Activated T-helper 2 cell treated with anti-CD3 and anti-CD28 coated beads, Interferon-gamma antibody, Interleukin-2, Interleukin-4, amounts not matched to agents 10 μg/mL and 5 μg/mL and 100 μg/mL, durations not matched to agents 14 hours and 24 hours and 36 hours (primary cell): ENCODE measurements around the gene MRPS23. TPM values are rescaled to one million over a fixed set of nuclear protein-coding genes. Genes with fewer than 3 reads are reported as not detected.

ENCODE experiments used
- DNase-seq: peaks from one replicate; pipeline ENCODE4 v3.0.0; 2021; ENCODE audit warnings: low spot score
- H3K27ac Mint-ChIP-seq: one replicate; pipeline ENCODE4 v1.8.0; 2021; ENCODE audit warnings: mixed read lengths
- H3K27me3 Mint-ChIP-seq: one replicate; pipeline ENCODE4 v1.8.0; 2021; ENCODE audit warnings: low read depth, mixed read lengths
- H3K36me3 Mint-ChIP-seq: one replicate; pipeline ENCODE4 v1.8.0; 2021; ENCODE audit warnings: low read depth, mixed read lengths
- H3K4me1 Mint-ChIP-seq: one replicate; pipeline ENCODE4 v1.8.0; 2021; ENCODE audit warnings: low read depth, mixed read lengths
- H3K4me3 Mint-ChIP-seq: one replicate; pipeline ENCODE4 v1.8.0; 2021; ENCODE audit warnings: low read depth, mild to moderate bottlenecking, moderate library complexity, mixed read lengths
- H3K9me3 Mint-ChIP-seq: one replicate; pipeline ENCODE4 v1.8.0; 2021; ENCODE audit warnings: mixed read lengths
- intact Hi-C: fragments of 100-400 bp; cut with micrococcal nuclease; formaldehyde crosslinking; loops from one replicate; pipeline ENCODE4 v1.15.1; 2023
- total RNA-seq: library from RNA; stranded (reverse); gene quantifications from 2 replicates; pipeline ENCODE4 v1.2.3, GENCODE V29; 2022

Gene MRPS23
- total RNA-seq, 1 donor from 2014 or later, result 69.5 TPM

DNA sequence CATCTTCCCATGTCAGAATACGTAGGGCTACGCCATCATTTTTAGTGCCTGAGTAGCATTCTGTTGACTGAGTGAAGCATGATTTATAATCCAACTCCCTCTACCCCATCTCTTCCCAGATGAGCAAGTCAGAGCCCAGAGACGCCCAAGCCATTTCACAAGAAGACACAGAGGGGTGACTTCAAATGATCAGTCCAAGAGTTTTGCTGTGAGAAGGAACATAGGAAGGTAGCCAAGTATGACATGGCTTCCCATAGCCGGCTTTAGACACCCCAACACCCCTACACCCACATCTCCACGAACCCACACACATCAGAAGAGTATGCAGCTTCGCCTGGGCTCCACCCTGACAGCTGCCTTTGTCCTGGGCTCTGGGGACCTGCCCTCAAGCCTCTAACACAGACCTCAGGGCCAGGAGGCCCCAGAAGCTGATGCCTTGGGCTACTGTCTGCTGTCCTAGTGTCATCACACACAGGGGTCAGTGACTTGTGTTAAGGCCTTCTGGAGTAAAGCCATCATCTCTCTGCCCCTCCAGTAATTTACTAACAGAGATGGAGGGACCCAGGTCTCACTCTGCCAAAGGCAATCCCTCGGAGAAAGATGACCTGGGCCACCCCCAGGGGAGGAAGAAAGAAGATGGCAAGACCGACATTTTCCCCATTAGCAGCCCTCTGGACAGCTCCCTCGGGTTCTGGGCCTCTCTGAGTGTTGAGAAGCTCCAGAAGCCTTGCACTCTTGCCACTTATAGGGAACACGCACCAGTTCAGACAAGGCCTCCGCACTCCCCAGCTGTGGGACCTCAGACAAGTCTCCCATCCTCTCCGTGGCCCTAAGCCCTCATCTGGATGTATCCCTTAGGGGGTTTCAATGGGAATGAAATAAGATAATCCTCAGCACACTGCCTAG is 38.7 kb upstream of the MRPS23 start:
- Mint-ChIP-seq H3K27ac (no peak overlapping the region), H3K4me3 (no peak overlapping the region), H3K36me3 (no peaks in the 10 kb centered on the region), H3K9me3 (no peaks in the 10 kb centered on the region), H3K27me3 (peaks cover 9% of the 10 kb centered on the region), H3K4me1 (peaks cover 6% of the 10 kb centered on the region)
- intact Hi-C loops, result no loop called here
- no peak for DNase-seq

DNA sequence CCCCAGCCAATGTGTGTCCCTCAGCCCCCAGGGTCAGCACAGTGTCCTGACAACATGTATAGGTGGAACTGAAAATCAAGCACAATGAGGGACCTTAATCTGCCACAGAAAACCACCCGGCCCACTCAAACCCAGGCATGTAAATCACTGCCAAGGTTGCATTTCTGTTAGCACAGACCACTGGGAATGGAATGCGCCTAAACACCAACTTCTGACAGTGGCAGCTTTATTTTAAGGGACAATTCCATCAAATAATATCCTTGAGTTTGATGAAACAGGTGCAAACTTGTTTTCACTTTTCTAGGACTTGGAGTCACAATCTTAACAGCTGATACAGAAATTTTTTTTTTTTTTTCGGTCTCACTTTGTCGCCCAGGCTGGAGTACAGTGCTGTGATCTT is 37.3 kb upstream of the MRPS23 start:
- DNase-seq, result no peak
- no peaks in the 10 kb centered on the region for H3K4me1 Mint-ChIP-seq
- intact Hi-C loops, result no loop called here
- no peaks in the 10 kb centered on the region for H3K36me3 Mint-ChIP-seq
- peaks cover 9% of the 10 kb centered on the region for H3K27me3 Mint-ChIP-seq
- H3K4me3 Mint-ChIP-seq, result no peak overlapping the region
- no peaks in the 10 kb centered on the region for H3K9me3 Mint-ChIP-seq
- no peak overlapping the region for H3K27ac Mint-ChIP-seq

DNA sequence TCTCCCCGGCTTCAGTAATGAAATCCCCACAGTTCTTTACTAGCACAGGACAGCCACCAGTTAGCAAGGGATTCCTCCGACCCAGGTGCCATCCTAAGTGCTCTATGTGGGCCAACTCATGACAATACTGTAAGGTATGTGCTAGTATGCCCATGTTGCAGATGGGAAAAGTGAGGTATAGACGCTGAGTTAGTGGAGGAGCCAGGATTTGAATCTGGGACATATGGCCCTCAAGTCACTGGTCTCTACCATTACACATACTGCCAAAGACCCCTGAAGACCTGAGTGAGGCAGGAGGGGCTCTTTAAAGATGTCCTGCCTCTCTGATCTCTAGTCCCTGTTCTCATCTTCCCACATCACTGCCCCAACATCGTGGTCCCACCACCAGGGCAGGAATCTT is 36.2 kb upstream of the MRPS23 start:
- no peaks in the 10 kb centered on the region for H3K36me3 Mint-ChIP-seq
- H3K4me1 Mint-ChIP-seq, result no peaks in the 10 kb centered on the region
- H3K27ac Mint-ChIP-seq, result no peak overlapping the region
- DNase-seq, result no peak
- H3K4me3 Mint-ChIP-seq, result no peak overlapping the region
- intact Hi-C loops, result no loop called here
- H3K9me3 Mint-ChIP-seq, result no peaks in the 10 kb centered on the region
- H3K27me3 Mint-ChIP-seq, result peaks cover 9% of the 10 kb centered on the region

DNA sequence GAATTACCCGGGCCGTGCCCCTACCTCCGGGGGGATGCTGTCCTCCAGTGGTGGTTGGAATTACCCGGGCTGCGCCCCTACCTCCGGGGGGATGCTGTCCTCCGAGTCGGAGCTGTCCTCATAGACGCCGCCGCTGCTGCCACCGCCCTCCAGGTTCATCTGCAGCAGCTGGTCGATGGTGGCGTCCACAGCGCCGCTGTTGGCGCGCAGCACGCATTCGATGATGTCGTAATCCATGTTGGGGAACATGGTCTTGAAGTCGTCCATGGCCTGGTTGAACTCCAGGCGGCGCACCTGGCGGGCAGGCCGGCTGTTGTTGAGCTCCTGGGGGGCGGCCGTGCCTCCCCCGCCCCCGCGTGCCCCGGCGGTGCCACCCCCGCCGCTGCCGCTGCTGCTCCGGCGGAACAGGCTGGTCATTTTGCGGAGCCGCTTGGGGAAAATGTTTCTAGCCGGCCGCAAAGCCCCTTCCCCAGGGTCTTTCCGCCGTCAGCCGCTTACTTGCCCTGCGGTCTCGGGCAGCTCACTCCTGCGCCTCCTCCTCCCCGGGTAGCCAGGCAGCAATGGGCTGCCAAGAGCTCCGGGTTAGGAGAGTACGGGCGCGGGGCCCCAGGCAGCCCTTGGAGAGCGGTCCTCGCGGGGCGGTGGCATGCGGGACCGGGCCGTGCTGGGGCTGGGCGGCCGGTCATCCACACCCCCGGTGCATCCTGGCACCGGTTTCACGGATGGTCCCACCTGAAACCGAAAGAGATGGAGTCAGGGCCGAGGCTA is 35.5 kb upstream of the MRPS23 start:
- no peak for DNase-seq
- no peak overlapping the region for H3K4me3 Mint-ChIP-seq
- no peaks in the 10 kb centered on the region for H3K36me3 Mint-ChIP-seq
- no peaks in the 10 kb centered on the region for H3K9me3 Mint-ChIP-seq
- no peaks in the 10 kb centered on the region for H3K4me1 Mint-ChIP-seq
- H3K27ac Mint-ChIP-seq, result no peak overlapping the region
- peaks cover 9% of the 10 kb centered on the region for H3K27me3 Mint-ChIP-seq
- intact Hi-C loops, result no loop called here

DNA sequence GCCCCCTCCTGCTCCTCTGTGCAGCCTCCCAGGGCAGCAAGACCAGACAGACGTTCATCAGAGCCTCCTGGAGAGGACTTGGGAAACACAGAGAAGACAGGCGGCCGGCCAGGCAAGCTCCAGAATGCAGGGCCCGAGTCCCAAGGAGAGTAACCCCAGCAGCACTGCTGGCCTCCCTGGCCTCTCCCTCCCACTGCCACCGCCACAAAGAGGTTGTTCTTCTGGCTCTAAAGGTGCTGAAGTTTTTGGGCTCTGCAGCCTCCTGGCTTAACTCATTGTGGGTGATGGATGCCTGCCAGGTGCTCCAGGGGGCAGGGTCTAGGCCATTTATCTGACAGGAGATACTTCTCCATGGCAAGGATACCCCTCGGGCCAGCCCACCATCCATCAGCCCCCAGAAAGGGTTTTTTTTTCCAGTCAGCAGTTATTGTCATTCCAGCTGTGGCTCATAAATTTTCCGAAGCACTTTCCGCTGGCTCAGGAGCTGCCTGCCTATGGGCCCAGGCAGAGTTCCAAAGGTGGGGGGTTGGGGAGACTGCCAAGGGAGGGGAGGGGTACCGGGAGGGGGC is 32.0 kb upstream of the MRPS23 start:
- no peak overlapping the region for H3K27ac Mint-ChIP-seq
- no peak overlapping the region for H3K4me3 Mint-ChIP-seq
- peaks cover 11% of the 10 kb centered on the region for H3K4me1 Mint-ChIP-seq
- no peaks in the 10 kb centered on the region for H3K36me3 Mint-ChIP-seq
- DNase-seq, result no peak
- peaks cover 5% of the 10 kb centered on the region for H3K27me3 Mint-ChIP-seq
- intact Hi-C loops, result no loop called here
- H3K9me3 Mint-ChIP-seq, result no peaks in the 10 kb centered on the region

DNA sequence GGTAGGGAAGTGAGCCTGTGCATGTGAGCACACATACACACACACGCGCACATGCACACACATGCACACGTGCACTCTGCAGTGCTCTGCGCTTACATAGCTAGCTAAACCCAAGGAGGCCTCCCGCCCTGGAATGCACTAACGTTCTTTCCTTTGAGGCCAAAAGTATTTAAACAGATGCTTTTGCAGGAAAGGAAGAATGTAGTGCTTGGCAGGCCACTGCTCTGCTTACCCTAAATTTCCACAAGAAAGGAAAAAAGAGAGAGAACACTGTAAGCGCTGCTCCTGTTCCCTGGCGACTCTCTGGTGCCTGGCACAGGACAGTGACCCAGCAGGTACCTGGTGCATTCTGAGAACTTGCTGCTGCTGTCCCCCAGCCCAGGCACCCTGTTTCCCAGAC is 31.3 kb upstream of the MRPS23 start:
- no peak overlapping the region for H3K4me3 Mint-ChIP-seq
- H3K9me3 Mint-ChIP-seq, result no peaks in the 10 kb centered on the region
- intact Hi-C loops, result no loop called here
- no peak for DNase-seq
- peaks cover 8% of the 10 kb centered on the region for H3K27me3 Mint-ChIP-seq
- no peaks in the 10 kb centered on the region for H3K36me3 Mint-ChIP-seq
- H3K27ac Mint-ChIP-seq, result no peak overlapping the region
- peaks cover 11% of the 10 kb centered on the region for H3K4me1 Mint-ChIP-seq

DNA sequence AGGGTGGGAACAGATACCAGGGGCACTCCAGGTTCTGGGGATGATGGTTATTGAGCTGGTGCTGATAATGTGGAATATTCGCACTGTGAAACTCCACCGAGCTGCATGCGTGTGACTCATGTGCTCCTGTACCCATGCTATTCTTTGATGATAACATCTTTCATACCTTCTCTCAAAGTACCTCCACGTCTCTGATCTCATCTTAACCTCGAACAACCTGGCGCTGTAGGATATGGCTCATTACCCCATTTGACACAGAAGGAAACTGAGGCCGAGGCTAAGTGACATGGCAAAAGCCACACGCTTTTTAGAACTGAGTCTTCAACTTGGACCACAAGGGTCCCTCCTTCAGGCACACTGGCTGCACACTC is 30.2 kb upstream of the MRPS23 start:
- Mint-ChIP-seq H3K27me3 (peaks cover 14% of the 10 kb centered on the region), H3K36me3 (no peaks in the 10 kb centered on the region), H3K9me3 (no peaks in the 10 kb centered on the region), H3K4me1 (peaks cover 11% of the 10 kb centered on the region), H3K27ac (no peak overlapping the region), H3K4me3 (no peak overlapping the region)
- intact Hi-C loops, result no loop called here
- DNase-seq, result no peak

DNA sequence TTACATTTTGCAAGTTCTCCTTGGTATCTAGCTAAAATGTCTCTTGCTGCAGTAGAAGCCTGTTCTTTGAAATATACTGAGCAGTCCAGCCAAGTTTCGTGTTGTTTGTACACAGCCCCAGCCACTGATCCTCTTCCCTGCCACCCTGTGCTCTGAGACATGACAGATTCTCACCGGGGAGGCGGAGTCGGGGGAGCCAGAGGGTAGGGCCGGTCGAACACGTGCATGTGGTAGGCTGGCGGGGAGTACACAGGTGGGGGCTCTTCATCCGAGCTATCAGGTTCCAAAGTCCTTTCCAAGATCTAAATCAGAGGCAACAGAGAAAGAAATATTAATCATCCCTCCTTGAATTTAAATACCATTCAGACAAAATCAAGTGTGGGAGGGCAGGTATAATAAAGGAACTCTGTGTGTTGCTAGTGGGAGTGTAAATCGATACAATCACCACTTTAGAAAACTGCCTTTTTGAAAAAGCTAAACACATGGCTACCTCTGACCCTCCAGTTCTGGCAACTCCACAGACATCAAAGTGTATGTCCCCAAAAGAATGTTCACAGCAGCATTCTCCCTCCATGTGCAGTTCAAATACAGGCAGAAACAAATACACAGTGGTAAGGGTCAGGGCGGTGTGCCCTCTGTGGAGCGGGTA is 29.7 kb upstream of the MRPS23 start:
- H3K9me3 Mint-ChIP-seq, result no peaks in the 10 kb centered on the region
- intact Hi-C loops, result no loop called here
- no peak overlapping the region for H3K27ac Mint-ChIP-seq
- peaks cover 11% of the 10 kb centered on the region for H3K27me3 Mint-ChIP-seq
- peaks cover 11% of the 10 kb centered on the region for H3K4me1 Mint-ChIP-seq
- no peaks in the 10 kb centered on the region for H3K36me3 Mint-ChIP-seq
- H3K4me3 Mint-ChIP-seq, result no peak overlapping the region
- DNase-seq, result no peak

DNA sequence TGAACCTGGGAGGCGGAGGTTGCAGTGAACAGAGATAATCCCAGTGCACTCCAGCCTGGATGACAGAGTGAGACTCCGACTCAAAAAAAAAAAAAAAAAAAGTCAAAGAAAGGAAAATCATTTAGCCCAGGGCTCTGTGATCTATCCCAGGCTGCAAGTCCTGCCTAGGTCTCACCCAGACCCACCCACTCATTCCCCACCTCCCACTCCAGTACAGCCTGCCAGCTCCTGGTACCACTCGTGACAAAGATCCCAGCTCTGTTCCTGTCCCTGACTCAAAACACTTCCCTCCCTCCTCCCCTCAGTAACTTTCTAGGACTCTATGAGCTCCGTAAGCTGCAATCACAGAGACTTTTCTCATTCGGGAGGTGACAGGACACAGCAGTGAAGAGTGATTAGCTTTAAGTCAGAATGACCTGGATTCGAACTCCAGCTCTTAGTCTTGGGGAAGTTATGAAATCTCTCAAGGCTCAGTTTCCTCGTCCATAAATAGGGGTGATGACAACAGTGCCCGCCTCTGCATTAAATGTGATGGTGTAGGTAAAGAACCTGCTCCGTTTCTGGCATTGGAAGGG is 28.0 kb upstream of the MRPS23 start:
- no peaks in the 10 kb centered on the region for H3K9me3 Mint-ChIP-seq
- H3K27me3 Mint-ChIP-seq, result peaks cover 9% of the 10 kb centered on the region
- H3K4me1 Mint-ChIP-seq, result peaks cover 13% of the 10 kb centered on the region
- no peak overlapping the region for H3K27ac Mint-ChIP-seq
- H3K4me3 Mint-ChIP-seq, result no peak overlapping the region
- H3K36me3 Mint-ChIP-seq, result no peaks in the 10 kb centered on the region
- no peak for DNase-seq
- intact Hi-C loops, result no loop called here

DNA sequence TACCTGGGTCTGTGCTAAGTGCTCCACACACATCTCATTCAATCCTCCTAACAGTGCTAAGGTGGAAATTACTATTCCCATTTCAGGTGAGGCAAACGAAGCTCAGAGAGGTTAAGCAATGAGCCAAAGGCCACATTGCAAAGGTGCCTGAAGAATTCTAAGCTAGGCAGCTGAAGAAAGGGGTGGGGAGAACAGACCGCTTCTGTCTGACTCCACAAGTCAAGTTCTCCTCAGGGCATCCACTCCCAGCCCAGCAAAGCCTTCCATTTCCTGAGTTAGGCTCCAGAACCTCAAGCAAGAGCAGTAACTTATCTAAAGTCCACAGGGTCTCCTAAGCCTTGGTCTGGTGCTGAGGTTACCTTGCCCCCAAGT is 27.0 kb upstream of the MRPS23 start:
- Mint-ChIP-seq H3K4me1 (peaks cover 13% of the 10 kb centered on the region), H3K36me3 (no peaks in the 10 kb centered on the region), H3K27ac (no peak overlapping the region), H3K4me3 (no peak overlapping the region), H3K27me3 (peaks cover 11% of the 10 kb centered on the region), H3K9me3 (no peaks in the 10 kb centered on the region)
- intact Hi-C loops, result no loop called here
- DNase-seq, result no peak

DNA sequence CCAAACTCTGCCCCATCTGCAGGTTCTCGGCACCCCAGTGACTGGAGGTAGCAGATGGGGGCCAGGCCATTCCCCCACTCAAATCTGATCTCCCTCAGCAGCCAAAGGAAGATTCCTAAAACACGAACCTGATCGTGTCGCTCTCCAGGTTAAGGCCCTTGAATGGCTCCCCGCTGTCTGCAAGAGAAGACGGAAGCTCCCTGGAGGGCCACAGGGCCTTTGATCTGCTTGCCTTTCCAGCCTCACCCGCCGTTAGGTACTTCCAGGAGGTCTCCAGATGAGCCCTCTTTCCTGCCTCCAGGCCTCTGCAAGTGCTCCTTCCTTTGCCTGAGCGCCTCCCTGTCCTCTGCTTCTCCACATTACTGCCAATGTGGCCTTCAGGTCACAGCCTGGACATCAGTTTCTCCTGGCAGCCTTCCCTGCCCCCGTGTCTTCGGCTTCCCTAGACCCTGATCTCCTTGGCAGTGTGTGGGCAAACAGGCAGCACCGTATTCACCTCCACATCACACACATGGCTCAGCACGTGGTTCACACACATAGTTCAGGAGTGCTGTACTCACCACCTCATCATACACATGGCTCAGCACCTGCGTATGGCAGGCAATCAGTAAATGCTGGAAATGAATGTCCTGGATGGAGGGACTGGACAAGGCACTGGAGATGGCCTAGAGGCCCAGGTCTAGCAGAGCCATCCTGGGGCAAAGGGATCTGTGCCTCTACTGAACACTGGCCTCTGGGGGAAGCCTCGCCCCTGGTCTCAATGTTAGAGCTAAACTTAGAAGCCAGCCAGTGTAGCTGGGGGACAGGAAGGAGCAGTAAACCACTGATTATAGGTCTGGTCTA is 26.4 kb upstream of the MRPS23 start:
- H3K9me3 Mint-ChIP-seq, result no peaks in the 10 kb centered on the region
- peaks cover 13% of the 10 kb centered on the region for H3K4me1 Mint-ChIP-seq
- intact Hi-C loops, result no loop called here
- no peaks in the 10 kb centered on the region for H3K36me3 Mint-ChIP-seq
- H3K27ac Mint-ChIP-seq, result no peak overlapping the region
- peaks cover 12% of the 10 kb centered on the region for H3K27me3 Mint-ChIP-seq
- no peak overlapping the region for H3K4me3 Mint-ChIP-seq
- no peak for DNase-seq
